ENCODE data around the gene CCL16.

The CCL16 gene

GRCh38 chr17:35973333-35974260 lies 7.7 kb downstream of the CCL16 start:
- H3K4me3 ChIP-seq (ENCODE audit: low read depth, low read length), result no peak overlapping the region
- TF ChIP-seq CTCF (IDR thresholded peaks at IDR 0.05; ENCODE audit: borderline replicate concordance, insufficient read depth, low read depth, low read length), result no peak

GRCh38 chr17:35972945-35973332 lies 8.4 kb downstream of the CCL16 start:
- TF ChIP-seq CTCF (IDR thresholded peaks at IDR 0.05; ENCODE audit: borderline replicate concordance, insufficient read depth, low read depth, low read length), result no peak

GRCh38 chr17:35972535-35972934 lies 8.8 kb downstream of the CCL16 start:
- no peak for TF ChIP-seq CTCF (IDR thresholded peaks at IDR 0.05; ENCODE audit: borderline replicate concordance, insufficient read depth, low read depth, low read length)
- no peak overlapping the region for H3K4me3 ChIP-seq (ENCODE audit: low read depth, low read length)

More at GRCh38 chr17:35972945-35973332, 8.4 kb downstream of the CCL16 start:
- no peak overlapping the region for H3K4me3 ChIP-seq (ENCODE audit: low read depth, low read length)

DNA sequence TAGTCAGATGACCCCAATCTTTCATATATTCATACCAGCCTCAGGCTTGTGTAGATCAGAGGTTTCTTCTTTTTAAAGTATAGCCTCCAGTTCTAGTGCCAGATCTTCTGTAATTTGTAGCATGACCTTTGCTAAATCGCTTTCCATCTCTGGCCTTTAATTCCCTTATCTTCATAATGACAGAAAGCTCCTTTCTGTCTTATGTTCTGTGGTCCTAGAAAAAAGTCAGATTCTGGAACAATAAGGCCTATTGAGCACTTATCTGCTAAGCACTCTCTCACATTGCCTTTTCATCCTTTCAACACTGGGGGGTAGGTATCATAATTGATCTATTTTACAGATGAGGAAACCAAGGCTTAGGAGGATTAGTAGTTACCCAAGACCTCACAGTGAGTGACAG lies 9.2 kb downstream of the CCL16 start:
- H3K4me3 ChIP-seq (ENCODE audit: low read depth, low read length), result no peak overlapping the region

GRCh38 chr17:35969558-35970380 lies 11.5 kb downstream of the CCL16 start:
- peak; percentile 69 for TF ChIP-seq CTCF (IDR thresholded peaks at IDR 0.05; ENCODE audit: borderline replicate concordance, insufficient read depth, low read depth, low read length)
- no peak overlapping the region for H3K4me3 ChIP-seq (ENCODE audit: low read depth, low read length)

More for the DNA sequence above, 9.2 kb downstream of the CCL16 start:
- no peak for TF ChIP-seq CTCF (IDR thresholded peaks at IDR 0.05; ENCODE audit: borderline replicate concordance, insufficient read depth, low read depth, low read length)

DNA sequence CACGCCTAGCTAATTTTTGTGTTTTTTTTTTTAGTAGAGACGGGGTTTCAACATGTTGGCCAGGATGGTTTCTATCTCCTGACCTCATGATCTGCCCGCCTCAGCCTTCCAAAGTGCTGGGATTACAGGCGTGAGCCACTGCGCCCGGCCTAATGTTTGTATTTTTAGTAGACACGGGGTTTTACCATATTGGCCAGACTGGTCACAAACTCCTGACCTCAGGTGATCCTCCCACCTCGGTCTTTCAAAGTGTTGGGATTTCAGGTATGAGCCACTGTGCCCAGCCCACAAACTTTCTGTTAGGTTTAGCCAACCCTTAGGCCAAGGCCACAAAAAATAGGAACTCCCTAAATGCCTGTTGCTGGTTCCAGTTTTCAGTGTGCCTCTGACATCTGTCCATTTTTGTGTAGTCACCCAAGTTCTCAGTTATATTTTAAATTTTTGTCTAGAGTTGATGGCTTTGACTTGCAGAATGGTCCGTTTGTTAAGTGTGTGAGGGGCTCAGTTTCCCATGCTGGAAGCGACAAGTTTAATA lies 12.7 kb downstream of the CCL16 start:
- no peak for TF ChIP-seq CTCF (IDR thresholded peaks at IDR 0.05; ENCODE audit: borderline replicate concordance, insufficient read depth, low read depth, low read length)
- no peak overlapping the region for H3K4me3 ChIP-seq (ENCODE audit: low read depth, low read length)
